Mucosa of rectum (tissue), 2 donors: Measurements from ENCODE around the gene SPDYE8.
"Not testable (repeated sequence)": the region's sequence is repeated elsewhere in the genome, so short reads cannot be mapped to it uniquely, and the experiment has no call there.

Experiments
- H3K27ac ChIP-seq, 2 donors: one replicate each; pipeline ENCODE4 v1.7.0; 2013; ENCODE audit warnings: inconsistent platforms in 2 of 2, low read depth in 2 of 2, low read length in 2 of 2
- H3K27me3 ChIP-seq, 2 donors: one replicate each; pipeline ENCODE4 v1.7.0; 2013; ENCODE audit warnings: low read length in 2 of 2; ENCODE audit not compliant: control insufficient read depth in 2 of 2, insufficient read depth in 2 of 2
- H3K36me3 ChIP-seq, 2 donors: one replicate each; pipeline ENCODE4 v1.7.0; 2013; ENCODE audit warnings: low read length in 2 of 2; ENCODE audit not compliant: control insufficient read depth in 2 of 2, insufficient read depth in 2 of 2
- H3K4me1 ChIP-seq, 2 donors: one replicate each; pipeline ENCODE4 v1.7.0; 2013; ENCODE audit warnings: low read length in 2 of 2, mild to moderate bottlenecking in 1 of 2; ENCODE audit not compliant: control insufficient read depth in 2 of 2, insufficient read depth in 2 of 2
- H3K4me3 ChIP-seq, 2 donors: one replicate each; pipeline ENCODE4 v1.7.0; 2013; ENCODE audit warnings: low read length in 2 of 2
- H3K9ac ChIP-seq, 2 donors: one replicate each; pipeline ENCODE4 v1.7.0; 2013; ENCODE audit warnings: low read length in 2 of 2, low read depth in 1 of 2, mild to moderate bottlenecking in 1 of 2
- H3K9me3 ChIP-seq, 2 donors: one replicate each; pipeline ENCODE4 v1.7.0; 2013; ENCODE audit warnings: low read length in 2 of 2; ENCODE audit not compliant: control insufficient read depth in 2 of 2
- donor health status: healthy.
- donor health status: Normal muscosa, but diverticular disease.

The SPDYE8 gene

DNA sequence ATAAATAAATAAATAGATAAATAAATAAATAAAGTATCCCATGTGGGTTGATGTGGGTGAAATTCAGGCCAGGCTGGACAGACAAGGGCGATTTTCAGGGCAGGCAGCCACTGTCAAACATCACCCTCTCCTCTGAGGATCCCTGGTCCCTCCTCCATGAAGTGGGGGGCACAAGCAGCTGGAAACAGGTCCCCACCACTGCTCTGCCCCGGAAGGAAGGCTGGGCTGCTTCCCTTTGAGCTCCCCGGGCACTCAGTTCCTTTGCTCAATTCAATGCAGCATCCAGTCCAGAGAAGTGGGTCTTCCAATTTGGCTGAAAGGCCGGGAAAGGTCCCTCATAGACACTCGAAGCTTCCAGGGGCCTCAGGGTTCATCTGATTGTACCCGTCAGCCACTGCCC lies 49.2 kb downstream of the SPDYE8 start:
- not testable (repeated sequence) for H3K27me3 ChIP-seq, H3K36me3 ChIP-seq, H3K27ac ChIP-seq, H3K4me1 ChIP-seq, H3K4me3 ChIP-seq, H3K9me3 ChIP-seq, H3K9ac ChIP-seq

DNA sequence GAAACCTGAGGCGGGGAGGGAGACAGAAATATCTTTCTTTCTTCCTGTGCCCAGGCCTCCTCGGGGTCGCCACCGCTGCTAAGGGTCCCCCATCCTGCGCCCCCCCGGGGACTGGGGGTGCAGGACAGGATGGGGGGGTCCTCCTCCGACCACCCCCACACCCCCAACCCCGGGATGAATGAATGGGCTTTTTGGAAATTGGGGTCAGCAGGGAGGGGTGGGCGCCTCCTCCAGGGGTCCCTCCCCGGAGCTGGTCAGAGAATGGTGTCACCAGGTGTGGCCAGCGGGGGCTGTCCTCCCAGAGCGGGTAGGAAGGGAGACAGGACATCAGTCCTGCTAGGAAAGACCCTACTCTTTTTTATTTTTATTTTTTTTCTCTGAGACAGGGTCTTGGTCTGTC lies 53.1 kb downstream of the SPDYE8 start:
- not testable (repeated sequence) for H3K9ac ChIP-seq, H3K4me3 ChIP-seq, H3K9me3 ChIP-seq, H3K27ac ChIP-seq, H3K4me1 ChIP-seq, H3K27me3 ChIP-seq, H3K36me3 ChIP-seq

DNA sequence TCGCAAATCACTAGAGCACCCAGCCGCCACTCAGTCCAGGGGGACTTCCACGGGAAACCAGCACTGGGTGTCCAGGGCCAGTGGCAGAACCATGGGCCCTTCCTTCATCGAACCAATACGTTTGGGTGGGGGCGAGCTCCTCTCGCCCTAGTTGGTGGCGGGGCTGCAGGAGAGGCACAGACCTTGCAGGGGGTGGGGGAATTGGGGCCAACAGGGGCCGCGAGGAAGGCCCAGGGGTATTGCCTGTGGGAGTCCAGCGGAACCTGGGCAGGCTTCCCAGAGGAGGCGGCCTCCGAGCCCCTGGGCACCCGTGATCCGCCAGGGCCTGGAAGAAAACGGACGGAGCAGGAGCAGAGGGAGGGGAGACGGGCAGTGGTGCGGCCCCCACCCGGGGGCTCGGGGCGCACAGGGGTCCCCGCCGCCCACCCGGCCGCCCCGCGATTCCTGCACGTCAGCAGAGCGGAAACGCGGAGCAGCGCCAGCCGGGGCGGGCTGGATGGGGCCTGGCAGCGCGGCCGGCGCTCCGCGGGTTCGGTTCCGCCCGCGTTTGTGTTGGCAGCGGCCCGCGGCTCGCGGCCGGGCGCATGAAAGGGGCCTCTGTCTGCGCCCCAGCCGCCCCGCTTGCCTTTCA lies 53.8 kb downstream of the SPDYE8 start:
- H3K9ac ChIP-seq, H3K4me3 ChIP-seq, H3K9me3 ChIP-seq, H3K36me3 ChIP-seq, H3K27me3 ChIP-seq, H3K4me1 ChIP-seq, H3K27ac ChIP-seq: not testable (repeated sequence)

DNA sequence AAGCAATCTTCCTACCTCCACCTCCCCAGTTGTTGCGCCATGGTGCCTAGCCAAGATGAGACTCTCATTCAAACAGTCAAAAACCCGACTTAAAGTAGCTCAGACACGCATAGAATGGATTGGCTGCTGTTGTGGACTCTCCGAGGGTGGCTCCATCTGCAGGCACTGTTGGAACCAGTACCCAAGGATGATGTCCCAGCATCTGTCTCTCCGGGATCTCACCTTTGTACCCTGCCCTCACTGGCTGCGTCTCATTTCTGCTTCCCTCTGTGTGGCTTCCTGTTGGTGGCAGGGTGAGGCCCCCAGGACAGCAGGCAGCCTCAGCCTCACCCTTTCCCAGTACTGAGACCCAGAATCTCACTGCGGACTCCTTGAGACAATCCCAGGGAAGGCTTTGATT lies 54.8 kb downstream of the SPDYE8 start:
- not testable (repeated sequence) for H3K27me3 ChIP-seq, H3K9me3 ChIP-seq, H3K36me3 ChIP-seq, H3K4me3 ChIP-seq, H3K4me1 ChIP-seq, H3K9ac ChIP-seq, H3K27ac ChIP-seq

DNA sequence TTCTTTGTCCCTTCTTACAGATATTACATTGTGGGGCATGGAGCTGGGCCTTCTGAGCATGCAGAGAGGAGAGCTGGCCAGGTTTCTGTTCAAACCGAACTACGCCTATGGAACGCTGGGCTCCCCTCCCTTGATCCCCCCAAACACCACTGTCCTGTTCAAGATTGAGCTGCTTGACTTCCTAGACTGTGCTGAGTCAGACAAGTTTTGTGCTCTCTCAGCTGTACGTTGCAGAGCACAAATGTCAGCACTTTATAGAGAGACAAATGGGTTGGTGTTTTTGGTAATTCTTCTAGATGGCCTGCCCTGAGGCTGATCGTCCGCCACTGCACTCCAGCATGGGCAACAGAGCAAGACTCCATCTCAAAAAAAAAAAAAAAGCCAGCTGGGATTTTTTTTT lies 58.1 kb downstream of the SPDYE8 start:
- H3K9me3 ChIP-seq, H3K36me3 ChIP-seq, H3K4me3 ChIP-seq, H3K9ac ChIP-seq, H3K27me3 ChIP-seq, H3K4me1 ChIP-seq, H3K27ac ChIP-seq: not testable (repeated sequence)
